ENCODE measurements around the gene ZMYND12.

DNA sequence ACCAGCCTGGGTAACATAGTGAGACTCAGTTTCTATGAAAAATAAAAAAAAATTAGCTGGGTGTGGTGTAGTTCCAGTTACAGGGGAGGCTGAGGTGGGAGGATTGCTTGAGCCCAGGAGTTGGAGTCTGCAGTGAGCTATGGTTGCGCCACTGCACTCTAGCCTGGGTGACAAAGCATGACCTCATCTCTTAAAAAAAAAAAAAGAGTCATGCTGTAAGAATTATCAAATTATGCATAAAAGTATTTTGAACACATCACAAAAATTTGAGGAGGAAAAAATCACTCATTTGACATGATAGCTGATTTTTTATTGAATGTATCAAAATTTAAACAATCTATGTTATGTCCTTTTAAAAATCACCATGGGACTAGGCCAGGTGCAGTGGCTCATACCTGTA is 25.1 kb upstream of the ZMYND12 start:
- TF ChIP-seq CTCF (IDR thresholded peaks at IDR 0.05; ENCODE audit: insufficient read depth, low read length, poor library complexity, severe bottlenecking) (no peak), EZH2phosphoT487 (conservative IDR thresholded peaks at IDR 0.05; ENCODE audit: low read length) (no peak)

All from SU-DHL-6 (cell line).